ENCODE data around the gene UBL4B.

UBL4B gene

GRCh38 chr1:110118636-110119396 lies 6.6 kb downstream of the UBL4B start:
- H3K4me2 ChIP-seq (ENCODE audit: low read length): no peak overlapping the region
- H3K4me1 ChIP-seq (ENCODE audit: low read length): no peaks in the 10 kb centered on the region
- no peak overlapping the region for H3K4me3 ChIP-seq (ENCODE audit: low read length)
- no peak overlapping the region for H2AFZ ChIP-seq (ENCODE audit: low read depth, low read length)
- no peaks in the 10 kb centered on the region for H3K9me3 ChIP-seq (ENCODE audit: insufficient read depth, low read length)
- H3K27ac ChIP-seq (ENCODE audit: low read length): no peak overlapping the region
- H3K9ac ChIP-seq (ENCODE audit: low read length): no peak overlapping the region
- H4K20me1 ChIP-seq (ENCODE audit: insufficient read depth, low read length): no peaks in the 10 kb centered on the region
- TF ChIP-seq EZH2phosphoT487 (IDR thresholded peaks at IDR 0.05; ENCODE audit: low read depth) (no peak), CTCF (IDR thresholded peaks at IDR 0.05; ENCODE audit: low read depth, low read length) (no peak)
- H3K79me2 ChIP-seq (ENCODE audit: low read length): no peaks in the 10 kb centered on the region
- 0 out of 2 replicates have a peak, but pooled peaks cover 9% of the 10 kb centered on the region for H3K27me3 ChIP-seq (ENCODE audit: low read depth, low read length)
- H3K36me3 ChIP-seq (replicated peaks; ENCODE audit: low read depth, low read length): no peaks in the 10 kb centered on the region

GRCh38 chr1:110119843-110120242 lies 7.6 kb downstream of the UBL4B start:
- no peak for TF ChIP-seq CTCF (IDR thresholded peaks at IDR 0.05; ENCODE audit: low read depth, low read length)
- no peak for TF ChIP-seq EZH2phosphoT487 (IDR thresholded peaks at IDR 0.05; ENCODE audit: low read depth)
- Histone ChIP-seq H2AFZ (ENCODE audit: low read depth, low read length) (no peak overlapping the region), H3K27me3 (ENCODE audit: low read depth, low read length) (0 out of 2 replicates have a peak, but pooled peaks cover 3% of the 10 kb centered on the region), H3K27ac (ENCODE audit: low read length) (no peak overlapping the region), H3K4me2 (ENCODE audit: low read length) (no peak overlapping the region), H4K20me1 (ENCODE audit: insufficient read depth, low read length) (no peaks in the 10 kb centered on the region), H3K9ac (ENCODE audit: low read length) (no peak overlapping the region), H3K36me3 (replicated peaks; ENCODE audit: low read depth, low read length) (no peaks in the 10 kb centered on the region), H3K4me3 (ENCODE audit: low read length) (no peak overlapping the region), H3K9me3 (ENCODE audit: insufficient read depth, low read length) (no peaks in the 10 kb centered on the region), H3K4me1 (ENCODE audit: low read length) (no peaks in the 10 kb centered on the region), H3K79me2 (ENCODE audit: low read length) (no peaks in the 10 kb centered on the region)

GRCh38 chr1:110120960-110121561 lies 8.8 kb downstream of the UBL4B start:
- H2AFZ ChIP-seq (ENCODE audit: low read depth, low read length): no peak overlapping the region
- H3K27ac ChIP-seq (ENCODE audit: low read length): no peak overlapping the region
- no peaks in the 10 kb centered on the region for H3K27me3 ChIP-seq (ENCODE audit: low read depth, low read length)
- no peak overlapping the region for H3K9ac ChIP-seq (ENCODE audit: low read length)
- no peak overlapping the region for H3K4me3 ChIP-seq (ENCODE audit: low read length)
- TF ChIP-seq CTCF (IDR thresholded peaks at IDR 0.05; ENCODE audit: low read depth, low read length) (no peak), EZH2phosphoT487 (IDR thresholded peaks at IDR 0.05; ENCODE audit: low read depth) (no peak)
- no peak overlapping the region for H3K4me2 ChIP-seq (ENCODE audit: low read length)
- no peaks in the 10 kb centered on the region for H4K20me1 ChIP-seq (ENCODE audit: insufficient read depth, low read length)
- no peaks in the 10 kb centered on the region for H3K9me3 ChIP-seq (ENCODE audit: insufficient read depth, low read length)
- H3K4me1 ChIP-seq (ENCODE audit: low read length): no peaks in the 10 kb centered on the region
- H3K79me2 ChIP-seq (ENCODE audit: low read length): no peaks in the 10 kb centered on the region
- no peaks in the 10 kb centered on the region for H3K36me3 ChIP-seq (replicated peaks; ENCODE audit: low read depth, low read length)

GRCh38 chr1:110123224-110123623 lies 11.0 kb downstream of the UBL4B start:
- Histone ChIP-seq H3K36me3 (replicated peaks; ENCODE audit: low read depth, low read length) (no peaks in the 10 kb centered on the region), H3K27me3 (ENCODE audit: low read depth, low read length) (no peaks in the 10 kb centered on the region), H3K4me2 (ENCODE audit: low read length) (no peak overlapping the region), H3K9ac (ENCODE audit: low read length) (no peak overlapping the region), H3K79me2 (ENCODE audit: low read length) (no peaks in the 10 kb centered on the region), H3K4me3 (ENCODE audit: low read length) (no peak overlapping the region), H4K20me1 (ENCODE audit: insufficient read depth, low read length) (no peaks in the 10 kb centered on the region), H3K9me3 (ENCODE audit: insufficient read depth, low read length) (no peaks in the 10 kb centered on the region), H3K4me1 (ENCODE audit: low read length) (no peaks in the 10 kb centered on the region), H2AFZ (ENCODE audit: low read depth, low read length) (no peak overlapping the region), H3K27ac (ENCODE audit: low read length) (no peak overlapping the region)
- TF ChIP-seq EZH2phosphoT487 (IDR thresholded peaks at IDR 0.05; ENCODE audit: low read depth) (no peak), CTCF (IDR thresholded peaks at IDR 0.05; ENCODE audit: low read depth, low read length) (no peak)
